VCaP (cell line): ENCODE measurements around the gene FHDC1.

Experiments
- H3K27ac ChIP-seq: fragments of 450-650 bp; 2 replicates; pipeline ENCODE4 v1.5.1; 2017
- TF ChIP-seq, protein P1 (sequence below): fragments of 450-650 bp; conservative IDR thresholded peaks from 2 replicates; pipeline ENCODE4 v1.5.1; 2017; ENCODE audit warnings: mild to moderate bottlenecking, moderate library complexity

FHDC1 gene

DNA sequence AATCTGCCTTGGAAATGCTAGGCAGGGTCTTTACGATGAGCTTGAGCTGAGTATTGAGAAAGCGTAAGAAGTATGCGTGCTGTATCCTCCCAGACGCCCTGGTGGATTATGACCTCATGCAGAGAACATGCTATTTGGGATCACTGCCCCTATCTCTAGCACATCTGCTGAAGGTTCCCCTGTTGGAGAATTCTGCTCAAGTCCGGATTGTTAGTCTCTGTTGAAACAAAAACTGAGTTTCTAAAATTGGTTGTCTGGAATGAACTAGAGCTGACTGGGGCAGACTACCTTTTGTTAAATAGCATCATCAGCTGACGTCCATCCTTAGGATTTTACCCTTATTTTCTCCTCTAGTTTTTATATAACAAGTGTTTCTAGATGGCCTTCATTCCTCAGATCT is 7.5 kb downstream of the FHDC1 start:
- no peak overlapping the region for H3K27ac ChIP-seq

DNA sequence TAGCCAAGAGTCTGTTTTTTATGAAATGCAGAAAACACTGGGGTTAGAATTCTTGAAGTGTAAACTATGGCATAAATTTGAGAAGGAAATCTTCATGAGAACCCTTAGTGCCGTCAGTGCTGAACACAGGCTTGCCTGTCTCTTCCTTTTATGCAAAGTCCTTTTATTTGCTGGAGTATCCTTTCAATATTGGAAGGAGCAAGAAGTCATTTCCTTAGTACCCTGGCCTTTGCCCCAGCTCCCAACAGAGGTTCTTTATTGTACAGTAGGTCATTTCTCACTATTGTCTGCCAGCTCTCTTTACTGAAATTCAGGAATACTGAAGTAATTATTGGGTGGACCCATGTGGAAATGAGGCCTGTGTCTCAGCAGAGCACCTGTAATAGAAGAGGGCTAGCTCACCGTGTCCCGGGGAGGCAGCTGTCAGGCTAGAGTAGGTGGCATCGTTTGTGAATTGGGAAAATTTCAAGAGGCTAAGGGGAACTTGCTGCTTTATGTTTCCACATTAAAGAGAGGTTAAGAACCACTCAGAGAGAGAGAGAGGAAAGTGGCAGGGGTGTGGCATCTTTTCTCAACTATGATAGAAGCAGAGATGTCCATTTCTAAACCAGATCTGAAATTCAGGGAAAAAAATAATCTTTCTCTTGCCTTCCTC is 8.7 kb downstream of the FHDC1 start:
- TF ChIP-seq, protein P1, sequence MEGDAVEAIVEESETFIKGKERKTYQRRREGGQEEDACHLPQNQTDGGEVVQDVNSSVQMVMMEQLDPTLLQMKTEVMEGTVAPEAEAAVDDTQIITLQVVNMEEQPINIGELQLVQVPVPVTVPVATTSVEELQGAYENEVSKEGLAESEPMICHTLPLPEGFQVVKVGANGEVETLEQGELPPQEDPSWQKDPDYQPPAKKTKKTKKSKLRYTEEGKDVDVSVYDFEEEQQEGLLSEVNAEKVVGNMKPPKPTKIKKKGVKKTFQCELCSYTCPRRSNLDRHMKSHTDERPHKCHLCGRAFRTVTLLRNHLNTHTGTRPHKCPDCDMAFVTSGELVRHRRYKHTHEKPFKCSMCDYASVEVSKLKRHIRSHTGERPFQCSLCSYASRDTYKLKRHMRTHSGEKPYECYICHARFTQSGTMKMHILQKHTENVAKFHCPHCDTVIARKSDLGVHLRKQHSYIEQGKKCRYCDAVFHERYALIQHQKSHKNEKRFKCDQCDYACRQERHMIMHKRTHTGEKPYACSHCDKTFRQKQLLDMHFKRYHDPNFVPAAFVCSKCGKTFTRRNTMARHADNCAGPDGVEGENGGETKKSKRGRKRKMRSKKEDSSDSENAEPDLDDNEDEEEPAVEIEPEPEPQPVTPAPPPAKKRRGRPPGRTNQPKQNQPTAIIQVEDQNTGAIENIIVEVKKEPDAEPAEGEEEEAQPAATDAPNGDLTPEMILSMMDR: no peak
- no peak overlapping the region for H3K27ac ChIP-seq

More for the DNA sequence above, 7.5 kb downstream of the FHDC1 start:
- TF ChIP-seq, protein P1: no peak

DNA sequence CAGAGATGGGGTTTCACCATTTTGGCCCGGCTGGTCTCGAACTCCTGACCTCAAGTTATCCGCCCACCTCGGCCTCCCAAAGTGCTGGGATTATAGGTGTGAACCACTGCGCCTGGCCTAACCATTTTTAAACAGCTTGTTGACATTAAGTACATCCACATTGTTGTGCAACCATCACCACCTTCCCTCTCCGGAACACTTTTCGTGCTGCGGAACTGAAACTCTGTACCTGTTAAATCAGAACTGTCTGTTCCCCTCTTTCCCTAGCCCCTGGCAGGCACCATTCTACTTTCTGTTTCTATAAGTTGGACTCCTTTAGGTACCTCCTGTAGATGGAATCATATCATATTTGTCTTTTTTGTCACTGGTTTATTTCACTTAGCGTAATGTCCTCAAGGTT is 9.5 kb downstream of the FHDC1 start:
- H3K27ac ChIP-seq: no peak overlapping the region
- TF ChIP-seq, protein P1: no peak

DNA sequence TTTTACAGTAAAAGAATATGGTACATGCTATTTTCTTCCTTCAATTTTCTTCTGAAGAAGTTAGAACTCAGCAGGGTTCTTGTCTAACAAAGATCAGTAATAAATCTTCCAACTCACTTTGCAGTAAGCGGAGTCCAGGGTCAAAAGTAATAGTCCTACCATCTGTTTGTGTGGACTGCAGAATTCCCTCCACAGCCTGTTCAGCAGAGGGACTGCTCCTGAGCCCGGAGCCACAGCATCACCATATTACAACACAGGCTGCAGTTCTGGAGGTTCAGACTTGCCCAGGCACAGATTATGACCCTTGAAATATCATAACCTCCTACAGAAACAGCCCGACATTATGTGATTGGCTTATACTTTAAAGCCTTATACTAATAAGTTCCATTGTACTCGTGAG is 10.3 kb downstream of the FHDC1 start:
- no peak overlapping the region for H3K27ac ChIP-seq
- TF ChIP-seq, protein P1: no peak

DNA sequence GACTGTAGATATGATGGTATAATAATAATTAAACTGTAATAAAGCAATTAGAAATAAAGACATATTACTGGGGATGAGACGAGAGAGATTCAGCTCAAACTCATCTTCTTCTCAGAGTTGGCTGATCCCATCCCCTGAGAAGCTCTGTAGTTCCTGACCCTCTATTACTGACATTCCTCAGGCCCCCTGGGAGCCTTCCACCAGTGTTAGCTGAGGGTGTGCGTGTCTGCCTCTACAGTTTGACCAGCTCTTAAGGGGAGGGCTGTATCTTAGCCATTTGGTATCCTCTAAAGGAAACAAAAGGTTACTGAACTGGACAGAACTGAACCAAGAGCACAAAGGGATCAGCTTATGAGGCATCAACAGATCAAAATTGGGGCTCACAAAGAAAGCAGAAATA is 11.2 kb downstream of the FHDC1 start:
- TF ChIP-seq, protein P1: no peak
- H3K27ac ChIP-seq: no peak overlapping the region

DNA sequence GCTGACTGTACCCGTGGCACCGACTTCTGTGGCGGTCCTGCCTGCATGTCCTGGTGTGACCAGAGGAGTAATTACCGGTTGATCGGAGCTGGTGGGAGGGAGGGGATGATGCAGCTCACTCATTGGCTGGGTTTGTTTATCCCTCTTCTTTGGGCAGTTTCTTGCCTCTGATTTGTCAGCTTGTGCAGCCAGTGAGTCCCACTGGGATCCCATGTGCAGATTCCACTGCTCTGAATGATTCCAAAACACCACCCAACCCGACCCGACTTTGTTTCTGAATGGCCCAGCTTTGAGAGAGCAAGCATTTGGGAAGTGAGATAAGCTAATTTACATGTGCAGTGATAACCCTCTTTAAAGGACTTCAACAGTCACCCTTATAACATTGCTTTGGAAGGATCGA is 13.8 kb downstream of the FHDC1 start:
- H3K27ac ChIP-seq: no peak overlapping the region
- TF ChIP-seq, protein P1: no peak

DNA sequence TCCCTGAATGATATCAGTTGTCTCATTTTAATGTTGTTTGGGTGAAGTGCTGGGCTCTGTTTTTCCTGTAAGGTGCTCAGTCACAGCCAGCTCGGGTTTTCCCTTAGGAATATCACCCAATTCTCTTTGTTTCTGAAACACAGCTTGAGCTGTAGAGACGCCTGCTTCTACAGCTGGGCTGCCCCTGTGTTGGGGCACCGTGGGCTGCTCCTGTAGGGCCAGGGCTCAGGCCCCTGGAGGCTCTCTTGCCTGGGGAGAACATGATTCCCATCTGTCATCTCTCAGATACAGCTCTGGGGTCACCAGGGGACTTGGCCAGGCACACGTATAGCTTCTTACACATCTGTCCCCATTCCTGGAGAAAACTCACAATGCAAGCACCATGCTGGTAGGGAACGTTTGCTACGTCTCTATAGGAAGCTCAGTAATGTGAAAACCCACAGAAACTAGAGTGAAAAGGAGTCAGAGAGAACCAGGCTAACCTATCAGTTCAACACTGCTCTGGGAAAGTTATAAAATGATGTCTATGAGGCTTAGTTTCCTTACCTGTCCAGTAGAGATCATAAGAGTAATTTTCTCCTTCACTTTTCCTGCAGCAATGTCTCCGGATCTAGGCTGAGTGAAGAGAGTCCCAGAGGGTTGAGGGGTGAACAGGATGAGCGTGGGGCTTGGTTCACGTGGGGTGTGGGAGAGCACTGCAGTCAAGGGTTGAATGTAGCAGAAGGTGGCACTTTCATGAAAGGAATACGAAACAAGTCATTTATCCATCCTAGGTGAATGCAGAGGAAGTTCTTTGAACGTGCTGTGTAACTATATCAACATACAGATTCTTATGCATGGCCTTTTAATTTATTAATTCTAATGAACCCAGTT is 14.5 kb downstream of the FHDC1 start:
- TF ChIP-seq, protein P1: no peak
- H3K27ac ChIP-seq: peak overlapping the region; percentile 42
